ENCODE results near the gene CEP85L.

Gene CEP85L

DNA sequence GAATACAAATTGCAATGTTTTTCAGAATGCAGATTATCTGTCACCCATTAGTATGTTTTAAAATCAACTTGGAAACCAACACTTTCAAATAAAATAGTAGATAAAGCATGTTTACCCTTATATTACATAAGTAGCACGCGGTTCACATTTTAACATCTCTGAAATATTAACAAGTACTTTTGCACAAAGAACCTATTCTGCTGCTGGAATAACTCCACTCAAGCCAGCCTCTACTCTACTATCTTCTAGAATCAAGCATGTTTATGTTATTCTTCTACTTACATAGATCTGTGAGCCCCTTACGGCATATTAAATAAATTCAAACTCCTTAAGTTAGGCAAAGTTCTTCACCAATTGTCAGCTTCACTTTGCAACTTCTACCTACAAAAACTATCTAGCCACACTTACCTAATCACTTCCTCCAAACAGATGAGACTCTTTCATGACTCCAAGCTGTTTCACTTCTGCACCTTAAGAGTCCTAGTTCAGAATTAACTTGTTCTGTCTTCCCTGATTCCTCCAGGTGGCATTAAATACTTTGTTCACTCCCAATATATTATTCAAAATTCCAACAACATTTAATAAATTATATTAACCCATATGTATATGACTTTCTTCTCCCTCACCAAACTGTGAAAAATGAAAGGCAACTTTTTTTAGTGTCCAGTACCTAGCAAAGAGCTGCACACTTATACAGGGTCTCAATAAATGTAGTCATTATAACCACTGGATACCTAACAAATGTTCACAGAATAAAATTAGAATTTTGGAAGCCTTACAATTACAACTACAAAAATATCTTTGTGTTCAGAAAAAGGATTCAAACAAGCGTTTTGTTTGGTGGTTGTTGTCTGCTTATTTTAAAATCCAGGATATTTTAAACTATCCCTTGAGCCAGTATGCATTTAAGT lies 12.1 kb downstream of the CEP85L start:
- TF ChIP-seq POLR2A (IDR thresholded peaks at IDR 0.05; ENCODE audit: low read depth, low read length) (no peak), POLR2AphosphoS5 (IDR thresholded peaks at IDR 0.05; ENCODE audit: low read depth, low read length) (no peak), TAF1 (IDR thresholded peaks at IDR 0.05; ENCODE audit: borderline replicate concordance, low read depth, low read length) (no peak)
- FAIRE-seq (peak; percentile 48), DNase-seq (ENCODE audit: insufficient read length) (no peak)

DNA sequence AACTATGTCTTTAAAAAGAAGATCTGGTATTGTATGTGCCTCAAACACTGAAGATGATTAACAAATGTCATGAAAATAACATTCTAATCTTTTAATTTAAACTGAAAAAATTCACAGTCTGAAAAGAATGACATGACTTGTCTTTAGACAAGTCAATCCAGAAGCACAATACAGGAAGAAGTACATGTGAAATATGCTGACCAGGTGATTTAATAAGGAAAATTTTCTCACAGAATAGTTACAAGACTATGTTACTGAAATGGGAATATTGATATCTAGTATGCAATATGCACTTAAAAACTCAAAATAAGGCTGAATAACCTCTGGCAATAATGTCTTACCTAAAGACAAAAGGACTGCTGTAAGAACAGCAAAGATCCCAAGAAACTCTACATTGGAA lies 13.1 kb downstream of the CEP85L start:
- TF ChIP-seq TAF1 (IDR thresholded peaks at IDR 0.05; ENCODE audit: borderline replicate concordance, low read depth, low read length) (no peak), POLR2AphosphoS5 (IDR thresholded peaks at IDR 0.05; ENCODE audit: low read depth, low read length) (no peak), POLR2A (IDR thresholded peaks at IDR 0.05; ENCODE audit: low read depth, low read length) (no peak)
- no peak for DNase-seq (ENCODE audit: insufficient read length)
- no peak for FAIRE-seq

DNA sequence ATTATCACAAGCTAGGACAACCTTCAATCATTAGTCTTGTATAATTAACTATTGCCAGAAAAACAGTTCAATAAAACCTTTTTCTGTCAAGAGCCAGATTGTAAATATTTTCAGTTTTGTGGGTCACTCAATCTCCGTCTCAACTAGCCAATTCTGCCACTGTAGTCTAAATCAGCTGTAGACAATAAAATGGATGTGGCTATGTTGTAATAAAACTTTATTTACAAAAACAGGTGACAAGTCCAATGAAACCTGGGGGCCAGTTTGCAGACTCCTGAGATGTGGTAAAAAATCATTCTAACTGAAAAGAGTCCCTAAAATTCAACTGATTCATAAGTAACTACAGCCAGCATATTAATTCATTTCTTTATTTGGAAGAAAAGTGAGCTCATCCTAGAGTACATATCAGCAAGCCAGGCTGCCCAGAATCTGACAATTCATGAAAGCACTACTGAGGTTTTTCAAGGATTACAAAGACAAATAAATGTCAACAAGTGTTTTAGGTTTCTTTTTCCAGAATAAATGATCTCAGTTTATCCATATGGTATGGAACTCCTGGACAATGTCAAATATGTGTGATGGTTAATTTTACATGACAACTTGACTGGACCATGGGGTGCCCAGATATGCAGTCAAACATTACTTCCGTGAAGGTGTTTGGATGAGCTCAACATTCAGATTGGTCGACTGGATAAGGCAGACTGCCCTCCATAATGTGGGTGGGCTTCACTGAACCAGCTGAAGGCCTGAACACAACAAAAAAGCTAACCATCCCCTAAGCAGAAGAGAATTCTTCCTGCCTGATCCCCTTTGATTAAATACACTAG lies 15.3 kb downstream of the CEP85L start:
- DNase-seq (ENCODE audit: insufficient read length) (no peak), FAIRE-seq (no peak)
- TF ChIP-seq TAF1 (IDR thresholded peaks at IDR 0.05; ENCODE audit: borderline replicate concordance, low read depth, low read length) (no peak), POLR2A (IDR thresholded peaks at IDR 0.05; ENCODE audit: low read depth, low read length) (no peak), POLR2AphosphoS5 (IDR thresholded peaks at IDR 0.05; ENCODE audit: low read depth, low read length) (no peak)

DNA sequence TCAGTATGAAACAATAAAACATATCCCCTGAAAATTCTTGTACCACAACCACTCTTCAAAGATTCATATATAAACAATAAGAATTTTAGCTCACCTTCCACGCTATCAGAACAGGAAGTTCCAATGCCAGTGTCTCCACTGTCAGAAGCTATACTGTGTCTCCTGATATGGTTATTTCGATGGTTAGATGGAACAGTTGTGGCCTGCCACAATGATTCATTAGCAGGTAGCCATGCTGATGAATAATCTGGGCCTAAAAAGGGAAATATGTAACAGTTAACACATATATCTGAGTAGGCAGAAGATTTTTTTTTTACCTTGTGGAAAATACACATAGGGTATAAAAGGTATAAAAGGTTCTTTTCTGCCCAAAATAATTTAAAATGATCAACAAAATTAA lies 19.0 kb downstream of the CEP85L start:
- DNase-seq (ENCODE audit: insufficient read length), result no peak
- no peak for TF ChIP-seq POLR2AphosphoS5 (IDR thresholded peaks at IDR 0.05; ENCODE audit: low read depth, low read length)
- no peak for TF ChIP-seq TAF1 (IDR thresholded peaks at IDR 0.05; ENCODE audit: borderline replicate concordance, low read depth, low read length)
- no peak for TF ChIP-seq POLR2A (IDR thresholded peaks at IDR 0.05; ENCODE audit: low read depth, low read length)
- no peak for FAIRE-seq

DNA sequence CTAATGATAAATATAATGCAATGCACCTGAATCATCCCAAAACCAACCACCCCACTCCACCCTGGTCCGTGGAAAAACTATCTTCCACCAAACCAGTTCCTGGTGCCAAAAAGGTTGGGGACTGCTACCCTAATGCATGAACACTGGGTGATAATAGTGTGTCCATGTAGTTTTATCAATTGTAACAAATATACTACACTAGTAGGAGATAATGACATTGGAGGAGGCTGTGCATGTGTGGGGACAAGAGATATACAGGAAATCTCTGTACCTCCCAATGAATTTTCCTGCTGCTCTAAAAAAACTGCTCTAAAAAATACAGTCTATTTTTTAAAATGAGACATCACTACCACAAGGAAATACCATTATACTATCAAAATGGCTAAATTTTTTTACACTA lies 20.5 kb downstream of the CEP85L start:
- DNase-seq (ENCODE audit: insufficient read length), result no peak
- FAIRE-seq, result no peak
- TF ChIP-seq TAF1 (IDR thresholded peaks at IDR 0.05; ENCODE audit: borderline replicate concordance, low read depth, low read length), result no peak
- no peak for TF ChIP-seq POLR2A (IDR thresholded peaks at IDR 0.05; ENCODE audit: low read depth, low read length)
- no peak for TF ChIP-seq POLR2AphosphoS5 (IDR thresholded peaks at IDR 0.05; ENCODE audit: low read depth, low read length)

DNA sequence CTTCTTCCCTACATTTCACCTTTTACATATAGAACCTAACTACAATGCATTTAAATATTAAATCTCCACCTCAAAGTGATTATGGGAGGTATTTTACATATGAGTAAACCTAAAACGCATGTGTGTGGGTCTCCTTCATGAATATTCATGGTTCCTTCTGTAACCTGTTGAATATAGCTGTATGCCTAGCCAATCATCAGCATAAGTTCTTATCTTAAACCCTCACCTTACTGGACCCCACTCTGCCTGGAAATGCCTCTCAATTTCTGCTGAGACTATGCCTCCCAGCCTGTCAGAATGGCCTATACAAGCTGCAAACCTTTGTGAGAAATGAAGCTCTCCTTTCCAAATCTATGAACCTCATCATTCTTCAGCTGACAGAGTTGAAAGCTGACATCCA lies 21.3 kb downstream of the CEP85L start:
- no peak for FAIRE-seq
- DNase-seq (ENCODE audit: insufficient read length), result no peak

DNA sequence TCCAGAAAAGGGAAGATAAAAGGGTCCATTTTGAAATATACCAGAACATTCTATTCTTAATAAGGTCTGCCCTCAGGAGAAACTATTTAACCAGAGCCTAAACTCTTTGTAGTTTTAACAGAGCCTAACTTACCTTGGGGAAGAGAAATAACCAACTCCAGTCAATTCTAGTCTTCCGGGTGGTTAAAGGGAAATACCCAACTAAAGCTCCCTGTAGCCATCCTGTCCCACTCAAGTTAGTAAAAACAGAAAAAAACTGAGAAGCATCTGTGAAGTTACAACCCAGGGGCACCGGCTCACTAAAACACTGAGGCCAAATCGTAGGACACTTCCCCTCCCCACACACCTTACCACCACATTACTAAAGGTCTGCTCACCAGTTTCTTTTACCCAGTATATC lies 23.7 kb downstream of the CEP85L start:
- FAIRE-seq (no peak), DNase-seq (ENCODE audit: insufficient read length) (no peak)
- TF ChIP-seq POLR2AphosphoS5 (IDR thresholded peaks at IDR 0.05; ENCODE audit: low read depth, low read length) (no peak), TAF1 (IDR thresholded peaks at IDR 0.05; ENCODE audit: borderline replicate concordance, low read depth, low read length) (no peak), POLR2A (IDR thresholded peaks at IDR 0.05; ENCODE audit: low read depth, low read length) (no peak)

More for the DNA sequence above, 21.3 kb downstream of the CEP85L start:
- TF ChIP-seq TAF1 (IDR thresholded peaks at IDR 0.05; ENCODE audit: borderline replicate concordance, low read depth, low read length) (no peak), POLR2A (IDR thresholded peaks at IDR 0.05; ENCODE audit: low read depth, low read length) (no peak), POLR2AphosphoS5 (IDR thresholded peaks at IDR 0.05; ENCODE audit: low read depth, low read length) (no peak)

DNA sequence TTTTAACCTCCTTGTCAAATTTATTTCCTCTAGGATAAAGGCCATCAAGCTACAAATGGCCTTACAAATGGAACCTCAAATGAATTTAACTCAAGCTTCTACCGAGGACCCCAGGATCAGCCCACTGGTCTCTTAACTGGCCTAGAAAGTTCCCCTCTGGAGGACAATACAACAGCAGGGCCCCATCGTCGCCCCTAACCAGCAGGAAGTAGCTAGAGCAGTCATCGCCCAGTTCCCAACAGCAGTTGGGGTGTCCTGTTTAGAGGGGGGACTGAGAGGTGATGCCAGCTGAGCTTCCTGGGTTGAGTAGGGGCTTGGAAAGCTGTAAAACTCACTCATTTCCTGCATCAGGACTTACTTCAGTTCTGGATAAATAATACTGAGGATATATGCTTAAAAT lies 25.6 kb downstream of the CEP85L start:
- DNase-seq (ENCODE audit: insufficient read length), result no peak
- TF ChIP-seq POLR2A (IDR thresholded peaks at IDR 0.05; ENCODE audit: low read depth, low read length), result no peak
- TF ChIP-seq POLR2AphosphoS5 (IDR thresholded peaks at IDR 0.05; ENCODE audit: low read depth, low read length), result no peak
- TF ChIP-seq TAF1 (IDR thresholded peaks at IDR 0.05; ENCODE audit: borderline replicate concordance, low read depth, low read length), result no peak
- no peak for FAIRE-seq

DNA sequence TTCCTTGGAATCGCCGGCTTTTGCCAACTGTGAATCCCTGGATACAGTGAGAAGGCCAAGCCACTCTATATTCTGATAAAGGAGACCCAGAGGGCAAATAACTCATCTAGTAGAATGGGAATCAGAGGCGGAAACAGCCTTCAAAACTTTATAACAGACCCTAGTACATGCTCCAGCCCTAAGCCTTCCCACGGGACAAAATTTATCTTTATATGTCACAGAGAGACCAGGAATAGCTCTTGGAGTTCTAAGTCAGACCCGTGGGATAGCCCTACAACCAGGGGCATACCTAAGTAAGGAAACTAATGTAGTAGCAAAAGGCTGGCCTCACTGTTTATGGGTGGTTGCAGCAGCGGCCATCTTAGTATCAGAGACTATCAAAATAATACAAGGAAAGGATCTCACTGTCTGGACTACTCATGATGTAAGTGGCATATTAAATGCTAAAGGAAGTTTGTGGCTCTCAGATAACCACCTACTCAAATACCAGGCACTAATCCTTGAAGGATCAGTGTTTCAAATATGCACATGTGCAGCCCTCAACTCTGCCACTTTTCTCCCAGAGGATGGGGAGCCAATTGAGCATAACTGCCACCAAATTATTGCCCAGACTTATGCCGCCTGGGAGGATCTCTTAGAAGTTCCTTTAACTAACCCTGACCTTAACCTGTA lies 29.5 kb downstream of the CEP85L start:
- DNase-seq (ENCODE audit: insufficient read length) (no peak), FAIRE-seq (no peak)
- TF ChIP-seq POLR2AphosphoS5 (IDR thresholded peaks at IDR 0.05; ENCODE audit: low read depth, low read length) (no peak), TAF1 (IDR thresholded peaks at IDR 0.05; ENCODE audit: borderline replicate concordance, low read depth, low read length) (no peak), POLR2A (IDR thresholded peaks at IDR 0.05; ENCODE audit: low read depth, low read length) (no peak)

DNA sequence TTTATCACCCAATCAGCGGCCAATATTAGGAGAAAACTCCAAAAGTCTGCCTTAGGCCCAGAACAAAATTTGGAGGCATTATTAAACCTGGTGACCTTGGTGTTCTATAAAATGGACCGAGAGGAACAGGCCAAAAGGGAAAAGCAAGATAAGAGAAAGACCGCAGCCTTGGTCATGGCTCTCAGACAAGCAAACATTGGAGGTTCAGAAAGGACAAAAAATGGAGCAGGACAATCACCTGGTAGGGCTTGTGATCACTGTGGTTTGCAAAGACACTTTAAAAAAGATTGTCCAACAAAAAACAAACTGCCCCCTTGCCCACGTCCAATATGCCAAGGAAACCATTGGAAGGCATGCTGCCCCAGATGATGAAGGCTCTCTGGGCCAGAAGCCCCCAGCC lies 31.2 kb downstream of the CEP85L start:
- DNase-seq (ENCODE audit: insufficient read length), result no peak
- no peak for TF ChIP-seq POLR2A (IDR thresholded peaks at IDR 0.05; ENCODE audit: low read depth, low read length)
- TF ChIP-seq TAF1 (IDR thresholded peaks at IDR 0.05; ENCODE audit: borderline replicate concordance, low read depth, low read length), result no peak
- no peak for TF ChIP-seq POLR2AphosphoS5 (IDR thresholded peaks at IDR 0.05; ENCODE audit: low read depth, low read length)
- FAIRE-seq, result no peak
